Dermis microvascular lymphatic vessel endothelial cell (primary cell): ENCODE data around the gene CDRT15L2. TPM values are rescaled to one million over a fixed set of nuclear protein-coding genes. Genes with fewer than 3 reads are reported as not detected.
"Not testable (repeated sequence)": the region's sequence is repeated elsewhere in the genome, so short reads cannot be mapped to it uniquely, and the experiment has no call there.

Experiments used
- DNase-seq, 2 donors: peaks; one replicate each; pipeline versions ENCODE4 v3.0.0 to v3.0.0-alpha.2; 2010; ENCODE audit warnings: low read depth in 2 of 2
- total RNA-seq: library from RNA; depleted of rRNA; stranded (reverse); fragments of >200 nt; gene quantifications from 2 replicates; pipeline ENCODE4 v1.2.1, GENCODE V29; 2014

The CDRT15L2 gene
- total RNA-seq, 1 donor from 2014 or later = not detected

DNA sequence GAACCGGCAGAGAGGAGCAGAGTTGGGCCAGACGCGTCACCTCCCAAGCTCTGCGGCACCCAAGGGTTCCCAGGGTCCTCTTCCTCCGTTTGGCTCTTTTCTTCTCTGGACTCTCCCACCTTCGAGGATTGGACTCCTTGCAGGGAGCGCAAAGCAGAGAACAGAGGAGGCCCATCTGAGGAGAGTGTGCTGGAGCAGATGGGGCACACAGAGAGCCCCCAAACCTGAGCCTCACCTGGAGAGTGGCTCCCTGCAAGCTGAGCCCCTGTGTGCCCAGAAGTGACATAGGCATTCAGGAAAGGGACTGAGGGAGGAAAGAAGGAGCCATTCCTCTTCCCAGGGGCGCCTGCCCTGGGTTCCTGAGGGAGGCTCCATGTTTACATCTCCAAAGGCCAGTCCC, 6.3 kb upstream of the CDRT15L2 start:
- not testable (repeated sequence) for DNase-seq

DNA sequence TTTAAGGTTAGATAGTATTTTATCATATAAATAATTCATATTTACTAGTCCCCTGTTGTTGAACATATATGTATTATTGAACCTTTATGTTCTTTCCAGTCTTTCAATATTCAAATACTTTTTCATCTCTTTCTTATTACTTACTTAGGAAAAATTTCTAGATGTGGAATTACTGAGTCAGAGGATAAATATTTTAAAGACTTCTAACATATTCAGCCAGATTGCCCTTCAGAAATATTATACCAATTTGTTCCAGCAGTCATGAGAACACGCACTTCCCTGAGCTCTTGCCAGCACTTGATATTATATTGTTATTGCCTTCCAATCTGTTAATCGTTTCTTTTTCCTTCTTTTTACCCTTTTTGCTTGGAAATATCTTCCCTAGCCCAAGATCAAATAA, 4.5 kb upstream of the CDRT15L2 start:
- not testable (repeated sequence) for DNase-seq

DNA sequence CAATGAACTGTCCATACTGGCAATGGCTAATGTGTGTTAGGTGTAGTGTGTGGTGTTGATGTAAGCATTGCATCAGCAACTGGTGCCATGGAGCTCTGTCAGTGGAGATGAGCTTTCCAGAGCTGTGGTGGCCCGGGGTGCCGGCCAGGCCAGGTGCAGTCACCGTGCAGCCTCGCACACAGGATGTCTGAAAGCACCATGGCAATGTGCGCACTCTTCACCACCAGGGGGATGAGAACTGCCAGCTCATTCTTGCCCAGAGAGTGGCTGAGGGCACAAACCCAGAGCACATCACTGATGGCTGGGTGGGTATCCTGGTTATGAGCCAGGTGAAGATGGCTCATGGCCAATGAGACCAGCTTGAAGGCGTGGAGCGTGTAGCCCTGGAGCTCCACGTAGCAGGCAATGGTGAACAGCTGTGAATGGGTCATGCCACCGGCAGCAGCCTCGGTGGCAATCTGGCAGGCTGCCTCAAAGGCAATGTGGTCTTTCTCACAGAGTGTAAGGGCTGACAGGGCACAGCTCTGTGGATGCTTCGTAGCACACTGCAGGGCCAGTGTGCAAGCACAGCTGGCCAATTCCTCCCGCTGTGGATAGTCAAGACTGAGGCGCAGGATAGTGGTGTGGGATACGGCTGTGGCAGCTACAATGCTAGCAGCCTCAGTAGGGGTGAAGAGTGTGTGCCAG, 4.5 kb downstream of the CDRT15L2 start:
- DNase-seq = not testable (repeated sequence)

DNA sequence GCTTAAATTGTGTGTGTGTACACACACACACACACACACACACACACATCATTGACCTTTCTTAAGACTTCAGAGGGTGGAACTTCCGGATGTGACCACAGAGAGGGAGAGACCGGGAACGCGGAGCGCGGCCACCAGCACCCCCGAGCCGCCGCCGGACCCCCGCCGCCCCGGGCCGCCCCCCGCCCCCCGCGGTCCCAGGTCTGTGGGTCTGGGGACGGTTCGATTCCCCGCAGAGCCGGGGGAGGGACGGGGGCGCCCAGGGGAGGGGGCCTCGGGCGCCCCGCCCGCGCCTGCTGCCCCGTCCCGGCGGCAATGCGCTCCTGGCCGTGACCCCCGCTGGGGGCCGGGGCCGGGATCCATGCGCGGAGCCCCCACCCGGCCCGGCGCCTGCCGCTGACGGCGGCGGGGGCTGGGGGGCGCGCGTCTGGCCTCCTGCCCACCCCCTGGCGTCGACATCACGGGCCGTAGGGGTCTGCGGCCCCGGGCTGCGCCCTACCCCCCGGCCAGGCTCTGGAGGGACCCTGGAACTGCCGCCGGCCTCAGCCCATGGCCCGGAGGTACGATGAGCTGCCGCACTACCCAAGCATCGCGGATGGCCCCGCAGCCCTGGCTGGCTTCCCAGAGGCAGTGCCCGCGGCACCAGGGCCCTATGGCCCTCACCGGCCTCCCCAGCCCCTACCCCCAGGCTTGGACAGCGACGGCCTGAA, 9.4 kb downstream of the CDRT15L2 start:
- not testable (repeated sequence) for DNase-seq

DNA sequence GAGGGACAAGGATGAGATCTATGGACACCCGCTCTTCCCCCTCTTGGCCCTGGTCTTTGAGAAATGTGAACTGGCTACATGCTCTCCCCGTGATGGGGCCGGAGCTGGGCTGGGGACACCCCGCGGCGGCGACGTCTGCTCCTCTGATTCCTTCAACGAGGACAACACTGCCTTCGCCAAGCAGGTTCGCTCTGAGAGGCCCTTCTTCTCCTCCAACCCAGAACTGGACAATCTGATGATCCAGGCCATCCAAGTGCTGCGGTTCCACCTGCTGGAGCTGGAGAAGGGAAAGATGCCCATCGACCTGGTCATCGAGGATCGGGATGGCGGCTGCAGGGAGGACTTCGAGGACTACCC, 9.9 kb downstream of the CDRT15L2 start:
- DNase-seq = not testable (repeated sequence)

- DNase-seq = not testable (repeated sequence)
Observed at GRCh38 chr17:20591040-20591439, 11.5 kb downstream of the CDRT15L2 start.

DNA sequence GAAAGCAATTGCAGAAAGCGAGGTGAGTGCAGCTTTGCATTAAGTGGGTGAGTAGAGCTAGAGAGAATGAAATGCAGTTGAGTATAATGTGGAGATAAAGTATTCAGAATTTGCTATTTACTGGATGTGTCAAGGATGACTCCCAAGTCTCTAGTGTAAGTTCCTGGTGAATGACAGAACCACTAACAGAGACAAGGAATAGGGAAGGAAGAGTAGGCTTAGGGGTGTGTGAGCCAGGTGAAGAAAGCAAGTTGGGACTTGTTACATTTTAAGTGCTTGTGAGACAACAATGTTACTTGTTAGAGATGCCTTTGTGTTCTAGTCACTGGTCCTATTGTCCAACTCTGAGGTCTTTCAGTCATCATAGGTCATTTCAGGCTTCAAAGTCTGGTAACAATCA, 26.0 kb downstream of the CDRT15L2 start:
- not testable (repeated sequence) for DNase-seq

- not testable (repeated sequence) for DNase-seq
Observed at GRCh38 chr17:20609490-20609889, 30.0 kb downstream of the CDRT15L2 start.

DNA sequence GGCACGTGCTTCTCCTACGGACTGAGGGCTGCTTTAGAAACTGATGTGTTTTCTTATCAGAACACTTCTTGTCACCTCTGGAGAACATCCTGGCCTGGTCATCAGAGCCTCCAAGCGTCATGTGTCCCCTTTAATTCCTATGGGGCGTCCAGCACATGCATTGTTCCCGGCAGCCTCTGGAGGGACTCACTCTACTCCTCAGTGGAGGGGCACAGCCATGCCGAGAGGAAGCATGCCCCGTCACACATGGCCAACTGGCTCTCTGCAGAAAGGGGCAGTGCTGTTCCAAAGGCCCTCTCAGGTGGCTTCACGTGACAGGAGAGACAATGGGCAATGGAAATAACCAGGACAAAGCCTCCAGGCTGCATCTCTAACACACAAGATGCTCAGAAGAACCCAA, 31.8 kb downstream of the CDRT15L2 start:
- no peak for DNase-seq

- DNase-seq = no peak
Observed at GRCh38 chr17:20612635-20613034, 33.1 kb downstream of the CDRT15L2 start.

GRCh38 chr17:20613248-20613647, 33.7 kb downstream of the CDRT15L2 start:
- no peak for DNase-seq

DNA sequence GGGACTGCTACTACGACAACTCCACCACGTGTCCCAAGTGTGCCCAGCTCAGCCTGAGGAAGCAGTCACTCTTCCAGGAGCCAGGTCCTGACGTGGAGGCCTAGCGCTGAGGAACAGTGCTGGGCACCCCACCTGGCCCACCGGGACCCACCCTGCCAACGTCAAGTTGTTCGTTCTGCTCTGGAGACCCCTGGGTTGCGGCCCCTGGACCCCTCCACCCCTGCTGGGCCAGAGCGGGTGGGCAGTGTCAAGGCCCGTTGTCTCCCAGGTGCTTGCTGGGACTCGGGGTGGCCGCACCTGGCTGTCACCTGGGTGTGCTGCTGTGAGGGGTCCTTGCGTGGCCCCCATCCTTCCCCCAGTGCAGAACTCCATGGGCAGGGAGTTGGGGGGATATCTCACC, 34.4 kb downstream of the CDRT15L2 start:
- no peak for DNase-seq

DNA sequence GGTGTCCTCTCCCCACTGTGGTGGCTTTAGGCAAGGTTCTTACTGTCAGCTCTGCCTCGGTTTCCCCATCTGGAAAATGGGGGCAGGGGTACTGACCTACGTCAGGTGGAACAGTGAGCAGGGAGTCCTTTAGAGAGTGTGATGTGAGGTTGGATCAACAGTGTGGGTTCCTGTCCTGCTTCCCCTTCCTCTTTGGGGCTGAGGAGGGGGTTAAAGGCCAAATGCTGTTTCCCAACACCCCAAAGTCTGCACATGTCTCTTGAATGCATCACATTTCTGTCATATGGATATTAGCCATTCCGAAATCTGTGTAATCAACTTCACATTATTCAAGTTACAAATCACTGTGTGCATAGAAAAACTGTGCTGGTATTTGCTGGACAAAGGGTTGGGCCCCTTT, 35.9 kb downstream of the CDRT15L2 start:
- not testable (repeated sequence) for DNase-seq

Other genes with a start within 250 kb of the CDRT15L2 start
- gene LGALS9B, start 112.2 kb upstream of the CDRT15L2 start, total RNA-seq = not detected in 2 replicates